ENCODE data around the gene PDGFRB. TPM values are rescaled to one million over a fixed set of nuclear protein-coding genes. Genes with fewer than 3 reads are reported as not detected.

The PDGFRB gene
- polyA plus RNA-seq, 1 donor (not counting 4 experiments of a cell fraction or from before 2014, with no cell fraction given): 0.14 TPM

GRCh38 chr5:150114773-150115408 lies 40.8 kb downstream of the PDGFRB start:
- DNase-seq (ENCODE audit: low read depth, low spot score) (no peak), FAIRE-seq (no peak)
- H3K4me1 ChIP-seq (ENCODE audit: control insufficient read depth, extremely low read depth, insufficient read depth, low read length): peaks cover 13% of the 10 kb centered on the region
- H3K9me1 ChIP-seq (ENCODE audit: control insufficient read depth, extremely low read depth, insufficient read depth, low read length): no peaks in the 10 kb centered on the region
- TF ChIP-seq CTCF (optimal IDR thresholded peaks at IDR 0.05 in 1 of 3, IDR thresholded peaks at IDR 0.05 in 1 of 3, conservative IDR thresholded peaks at IDR 0.05 in 1 of 3; ENCODE audit: extremely low read depth in 1 of 3, insufficient read depth in 2 of 3, low read length in 3 of 3) (no peak), EZH2 (IDR thresholded peaks at IDR 0.05; ENCODE audit: low read length) (no peak)
- no peaks in the 10 kb centered on the region for H4K20me1 ChIP-seq (ENCODE audit: control insufficient read depth, extremely low read depth, insufficient read depth, low read length)
- H3K4me2 ChIP-seq (ENCODE audit: control insufficient read depth, extremely low read depth, insufficient read depth, low read depth, low read length): no peak overlapping the region
- no peak overlapping the region for H2AFZ ChIP-seq (ENCODE audit: control insufficient read depth, low read length)
- H3K79me2 ChIP-seq (ENCODE audit: control insufficient read depth, insufficient read depth, low read length): no peaks in the 10 kb centered on the region
- dilution Hi-C loops (cut with MboI; ENCODE audit: extremely low pct_ligation_motif_present, low sequenced_read_pairs): no loop called here
- H3K36me3 ChIP-seq (ENCODE audit: control insufficient read depth in 2 of 2, extremely low read depth in 1 of 2, insufficient read depth in 2 of 2, low read length in 2 of 2): no peaks in the 10 kb centered on the region
- H3K9me3 ChIP-seq (ENCODE audit: control insufficient read depth, low read depth, low read length): no peaks in the 10 kb centered on the region
- no peak overlapping the region for H3K4me3 ChIP-seq (ENCODE audit: control insufficient read depth in 2 of 3, extremely low read depth in 1 of 3, insufficient read depth in 2 of 3, low read depth in 1 of 3, low read length in 3 of 3)
- no peak overlapping the region for H3K9ac ChIP-seq (ENCODE audit: control insufficient read depth, extremely low read depth, insufficient read depth, low read length)
- no peak overlapping the region for H3K27ac ChIP-seq (ENCODE audit: control insufficient read depth, insufficient read depth, low read length)
- peaks cover 4% of the 10 kb centered on the region for H3K27me3 ChIP-seq (ENCODE audit: control insufficient read depth, extremely low read depth, insufficient read depth, low read length)

- Histone ChIP-seq H3K79me2 (ENCODE audit: control insufficient read depth, insufficient read depth, low read length) (no peaks in the 10 kb centered on the region), H3K4me1 (ENCODE audit: control insufficient read depth, extremely low read depth, insufficient read depth, low read length) (peaks cover 13% of the 10 kb centered on the region), H3K9me3 (ENCODE audit: control insufficient read depth, low read depth, low read length) (no peaks in the 10 kb centered on the region), H3K9ac (ENCODE audit: control insufficient read depth, extremely low read depth, insufficient read depth, low read length) (no peak overlapping the region), H4K20me1 (ENCODE audit: control insufficient read depth, extremely low read depth, insufficient read depth, low read length) (no peaks in the 10 kb centered on the region), H3K27ac (ENCODE audit: control insufficient read depth, insufficient read depth, low read length) (no peak overlapping the region), H3K4me3 (ENCODE audit: control insufficient read depth in 2 of 3, extremely low read depth in 1 of 3, insufficient read depth in 2 of 3, low read depth in 1 of 3, low read length in 3 of 3) (no peak overlapping the region), H2AFZ (ENCODE audit: control insufficient read depth, low read length) (no peak overlapping the region), H3K9me1 (ENCODE audit: control insufficient read depth, extremely low read depth, insufficient read depth, low read length) (no peaks in the 10 kb centered on the region), H3K36me3 (ENCODE audit: control insufficient read depth in 2 of 2, extremely low read depth in 1 of 2, insufficient read depth in 2 of 2, low read length in 2 of 2) (no peaks in the 10 kb centered on the region), H3K4me2 (ENCODE audit: control insufficient read depth, extremely low read depth, insufficient read depth, low read depth, low read length) (no peak overlapping the region), H3K27me3 (ENCODE audit: control insufficient read depth, extremely low read depth, insufficient read depth, low read length) (peaks cover 2% of the 10 kb centered on the region)
- FAIRE-seq (no peak), DNase-seq (ENCODE audit: low read depth, low spot score) (no peak)
- TF ChIP-seq EZH2 (IDR thresholded peaks at IDR 0.05; ENCODE audit: low read length) (no peak), CTCF (optimal IDR thresholded peaks at IDR 0.05 in 1 of 3, IDR thresholded peaks at IDR 0.05 in 1 of 3, conservative IDR thresholded peaks at IDR 0.05 in 1 of 3; ENCODE audit: extremely low read depth in 1 of 3, insufficient read depth in 2 of 3, low read length in 3 of 3) (peak in 1 of 3 experiments; percentile 1)
- dilution Hi-C loops (cut with MboI; ENCODE audit: extremely low pct_ligation_motif_present, low sequenced_read_pairs): no loop called here
Measured at GRCh38 chr5:150114102-150114641, 41.5 kb downstream of the PDGFRB start.
